HCT116 (cell line): ENCODE results near the gene RAD9A.

Experiments
- CTCF ChIP-seq, 3 experiments: fragments of 200-600 bp in 1 of 3; sonication (generic) in 1 of 3; IDR thresholded peaks in 2 of 3; conservative IDR thresholded peaks in 1 of 3; 2 replicates each; pipeline ENCODE4 v1.5.1; 2012 to 2017; ENCODE audit warnings: low read depth in 2 of 3, low read length in 2 of 3, antibody characterized with exemption in 1 of 3, borderline replicate concordance in 1 of 3, control low read depth in 1 of 3, mild to moderate bottlenecking in 1 of 3, mixed read lengths in 1 of 3, mixed run types in 1 of 3, moderate library complexity in 1 of 3; ENCODE audit not compliant: insufficient read depth in 1 of 3
- ELF1 ChIP-seq: IDR thresholded peaks from 2 replicates; pipeline ENCODE4 v1.6.1; 2012; ENCODE audit warnings: low read depth, borderline replicate concordance
- EZH2 ChIP-seq: fragments of 200-600 bp; sonication (generic); IDR thresholded peaks from 2 replicates; pipeline ENCODE4 v1.6.1; 2017; ENCODE audit warnings: antibody characterized with exemption, mixed run types
- ZFX ChIP-seq: fragments of 450-650 bp; IDR thresholded peaks from 2 replicates; pipeline ENCODE4 v1.6.1; 2017

- TF ChIP-seq ELF1: no peak
- TF ChIP-seq CTCF (IDR thresholded peaks at IDR 0.05 in 2 of 3, conservative IDR thresholded peaks at IDR 0.05 in 1 of 3; ENCODE audit: borderline replicate concordance in 1 of 3, insufficient read depth in 1 of 3, low read depth in 2 of 3, low read length in 2 of 3): no peak
- TF ChIP-seq ZFX: no peak
- no peak for TF ChIP-seq EZH2
These were observed 48.7 kb downstream of the RAD9A start for GRCh38 chr11:67440229-67441097.
